Retinal pigment epithelial cell (primary cell): ENCODE measurements around the gene PDE4D.

Experiments
- DNase-seq: peaks from one replicate; pipeline ENCODE4 v3.0.0-alpha.2; 2010; ENCODE audit warnings: low read depth
- H3K4me3 ChIP-seq: 2 replicates; pipeline ENCODE4 v1.5.1; 2011; ENCODE audit warnings: mild to moderate bottlenecking, low read length, control low read depth, moderate library complexity
- CTCF ChIP-seq: conservative IDR thresholded peaks from 2 replicates; pipeline ENCODE4 v1.5.1; 2011; ENCODE audit warnings: low read depth, low read length, control low read depth, inconsistent platforms

Gene PDE4D

DNA sequence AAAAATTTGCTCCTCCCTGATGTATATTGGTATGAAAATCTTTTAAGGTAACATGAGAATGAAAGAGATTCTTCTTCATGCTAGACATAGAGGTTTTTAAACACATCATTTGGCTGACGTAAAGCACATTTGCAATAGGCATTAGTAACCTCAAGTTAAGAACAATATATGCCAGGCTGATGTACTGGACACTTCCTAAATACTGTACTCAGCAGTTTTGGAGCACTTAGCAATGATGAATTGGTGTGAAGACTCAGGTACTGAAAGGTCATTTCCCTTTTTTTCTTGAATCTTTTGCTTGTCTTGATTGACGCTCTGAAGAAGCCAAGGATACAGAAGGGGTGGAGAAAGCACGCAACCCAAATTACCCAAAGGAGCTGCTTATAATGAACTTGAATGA, 322.5 kb downstream of the PDE4D start:
- H3K4me3 ChIP-seq = no peak overlapping the region
- TF ChIP-seq CTCF = no peak
- DNase-seq = no peak

GRCh38 chr5:59569608-59570334, 323.8 kb downstream of the PDE4D start:
- no peak for DNase-seq
- TF ChIP-seq CTCF = no peak
- H3K4me3 ChIP-seq = no peak overlapping the region

- TF ChIP-seq CTCF = no peak
- DNase-seq = no peak
- H3K4me3 ChIP-seq = no peak overlapping the region
These were observed 324.4 kb downstream of the PDE4D start for GRCh38 chr5:59569158-59569557.

GRCh38 chr5:59568161-59568560, 325.4 kb downstream of the PDE4D start:
- no peak for TF ChIP-seq CTCF
- DNase-seq = no peak
- no peak overlapping the region for H3K4me3 ChIP-seq

DNA sequence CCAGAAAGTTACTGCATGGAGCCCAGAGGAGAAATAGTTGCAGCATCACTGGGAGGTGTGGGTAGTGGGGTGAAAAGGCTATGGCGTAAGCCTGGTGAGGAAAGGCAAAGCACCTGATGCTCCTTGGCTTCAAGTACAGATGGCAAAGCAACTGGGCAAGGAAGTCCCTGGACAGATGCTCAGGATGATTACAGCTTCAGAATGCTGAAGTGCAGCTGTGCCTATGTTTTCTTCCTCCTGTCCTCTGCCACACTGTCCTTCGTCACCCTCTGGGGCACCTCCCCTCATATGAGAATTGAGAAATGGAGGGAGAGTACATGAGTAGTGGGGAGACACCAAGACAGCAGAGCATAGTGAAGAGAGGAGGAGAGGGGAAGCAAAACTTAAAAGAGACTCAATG, 328.0 kb downstream of the PDE4D start:
- no peak for DNase-seq
- H3K4me3 ChIP-seq = no peak overlapping the region
- no peak for TF ChIP-seq CTCF

- DNase-seq = no peak
- no peak for TF ChIP-seq CTCF
- no peak overlapping the region for H3K4me3 ChIP-seq
These were observed 328.6 kb downstream of the PDE4D start for GRCh38 chr5:59564895-59565294.

DNA sequence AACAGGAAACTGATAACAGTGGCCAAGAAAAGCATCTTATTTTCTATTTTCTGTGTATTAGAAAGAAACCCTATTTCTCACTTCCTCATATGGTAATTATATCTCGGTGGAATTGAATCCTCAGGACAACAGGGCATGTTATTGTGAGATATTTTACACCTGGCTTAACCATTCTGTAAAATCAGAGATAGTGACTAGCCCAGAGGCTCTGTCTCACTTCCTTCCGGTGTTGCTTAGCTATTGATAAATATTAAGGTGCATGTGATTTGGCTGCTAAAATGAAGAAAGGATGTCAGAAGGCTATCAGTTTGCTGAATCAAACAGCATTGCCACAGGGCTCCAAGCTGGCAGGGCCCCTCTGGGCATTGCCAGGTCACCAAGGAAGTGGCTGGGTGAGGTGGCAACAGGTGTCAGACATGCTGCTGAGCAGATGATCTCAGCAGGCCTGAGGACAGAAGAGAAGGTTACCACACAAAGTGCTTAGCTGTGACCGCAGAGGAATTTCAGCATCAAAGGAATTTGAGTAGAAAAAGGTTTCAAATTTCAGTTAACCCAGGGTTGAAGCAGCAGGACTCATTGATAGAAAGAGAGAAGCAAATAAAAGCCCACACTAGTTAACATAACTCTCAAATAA, 330.7 kb downstream of the PDE4D start:
- TF ChIP-seq CTCF = no peak
- DNase-seq = no peak
- no peak overlapping the region for H3K4me3 ChIP-seq
